GM23248 (cell line): Measurements from ENCODE around the gene COL28A1. TPM values are rescaled to one million over a fixed set of nuclear protein-coding genes. Genes with fewer than 3 reads are reported as not detected.

ENCODE experiments used
- DNase-seq: peaks from one replicate; pipeline ENCODE4 v3.0.0-alpha.2; 2015
- H2AFZ ChIP-seq: fragments of 200-600 bp; sonication (generic); 2 replicates; pipeline ENCODE4 v1.6.1; 2016; ENCODE audit warnings: antibody characterized with exemption
- H3F3A ChIP-seq: fragments of 200-600 bp; sonication (generic); 2 replicates; pipeline ENCODE4 v1.6.1; 2016; ENCODE audit warnings: mild to moderate bottlenecking, antibody characterized with exemption, mixed run types; ENCODE audit not compliant: insufficient read depth
- H3K27ac ChIP-seq: fragments of 200-600 bp; sonication (generic); 2 replicates; pipeline ENCODE4 v1.5.1; 2016; ENCODE audit warnings: mild to moderate bottlenecking
- H3K27me3 ChIP-seq: fragments of 200-600 bp; sonication (generic); replicated peaks from 2 replicates; pipeline ENCODE4 v1.6.1; 2016; ENCODE audit warnings: mild to moderate bottlenecking; ENCODE audit not compliant: insufficient read depth
- H3K36me3 ChIP-seq: fragments of 200-600 bp; sonication (generic); 2 replicates; pipeline ENCODE4 v1.6.1; 2016; ENCODE audit warnings: low read depth, mild to moderate bottlenecking
- H3K4me1 ChIP-seq: fragments of 200-600 bp; sonication (generic); 2 replicates; pipeline ENCODE4 v1.6.1; 2016; ENCODE audit warnings: mild to moderate bottlenecking; ENCODE audit not compliant: insufficient read depth
- H3K4me2 ChIP-seq: fragments of 200-600 bp; sonication (generic); one replicate; pipeline ENCODE4 v1.6.1; 2016; ENCODE audit warnings: mild to moderate bottlenecking; ENCODE audit not compliant: unreplicated experiment
- H3K4me3 ChIP-seq: fragments of 200-600 bp; sonication (generic); 2 replicates; pipeline ENCODE4 v1.5.1; 2016; ENCODE audit warnings: mild to moderate bottlenecking
- H3K79me2 ChIP-seq: fragments of 200-600 bp; sonication (generic); 2 replicates; pipeline ENCODE4 v1.6.1; 2016; ENCODE audit warnings: mild to moderate bottlenecking; ENCODE audit not compliant: insufficient read depth
- H3K9ac ChIP-seq: fragments of 200-600 bp; sonication (generic); 2 replicates; pipeline ENCODE4 v1.6.1; 2016; ENCODE audit warnings: mild to moderate bottlenecking
- H3K9me2 ChIP-seq: fragments of 200-600 bp; sonication (generic); 2 replicates; pipeline ENCODE4 v1.6.1; 2016; ENCODE audit warnings: mixed run types, mild to moderate bottlenecking, moderate library complexity; ENCODE audit not compliant: insufficient read depth
- H3K9me3 ChIP-seq: fragments of 200-600 bp; sonication (generic); one replicate; pipeline ENCODE4 v1.6.1; 2017; ENCODE audit warnings: low read depth
- H4K20me1 ChIP-seq: fragments of 200-600 bp; sonication (generic); 2 replicates; pipeline ENCODE4 v1.6.0; 2016; ENCODE audit not compliant: insufficient read depth
- EZH2 ChIP-seq: fragments of 200-600 bp; sonication (generic); IDR thresholded peaks from 2 replicates; pipeline ENCODE4 v1.6.1; 2018; ENCODE audit warnings: antibody characterized with exemption, mild to moderate bottlenecking; ENCODE audit not compliant: insufficient read depth, poor library complexity, severe bottlenecking
- EZH2phosphoT487 ChIP-seq: fragments of 200-600 bp; sonication (generic); IDR thresholded peaks from 2 replicates; pipeline ENCODE4 v1.6.1; 2018; ENCODE audit warnings: antibody characterized with exemption, moderate library complexity, mild to moderate bottlenecking, low read depth; ENCODE audit not compliant: insufficient read depth
- WGBS, 2 experiments: methylation state at CpG; one replicate each; pipeline ENCODE4 v1.1.6; 2015 to 2017; ENCODE audit warnings: low lambda C conversion rate in 2 of 2, low coverage in 1 of 2; ENCODE audit errors: missing lambda C conversion rate in 2 of 2; 5-methylcytosine and 5-hydroxymethylcytosine counted together
- in situ Hi-C: fragments of 300-500 bp; cut with MboI; formaldehyde crosslinking; loops from 2 replicates; pipeline ENCODE4 v1.15.0; 2020
- polyA plus RNA-seq: library from polyadenylated mRNA; unstranded; fragments of >200 nt; fragmentation: Nextera tagmentation; extraction: Ambion mirVana; gene quantifications from 2 replicates; pipeline ENCODE4 v1.2.1, GENCODE V29; 2016
- total RNA-seq: library from RNA; depleted of rRNA; stranded (reverse); fragments of >200 nt; shearing (Covaris generic); gene quantifications from 2 replicates; pipeline ENCODE4 v1.2.3, GENCODE V29; 2014

Gene COL28A1
- total and polyA plus RNA-seq, 2 experiments from 2014 or later: not detected

GRCh38 chr7:7529328-7529727, 6.3 kb downstream of the COL28A1 start:
- Histone ChIP-seq H3K9me3 (no peaks in the 10 kb centered on the region), H3K9me2 (no peaks in the 10 kb centered on the region), H3K4me1 (no peaks in the 10 kb centered on the region), H3K79me2 (no peaks in the 10 kb centered on the region), H3K9ac (no peak overlapping the region), H3K36me3 (no peaks in the 10 kb centered on the region), H3K27me3 (no peaks in the 10 kb centered on the region), H3K27ac (no peak overlapping the region), H3F3A (no peaks in the 10 kb centered on the region), H4K20me1 (no peaks in the 10 kb centered on the region), H3K4me2 (no peak overlapping the region), H2AFZ (no peak overlapping the region), H3K4me3 (no peak overlapping the region)
- in situ Hi-C loops: loop anchor here (25.0 kb wide), 1 partner anchor 567 kb away; no protein-coding TSS in a partner anchor
- TF ChIP-seq EZH2 (no peak), EZH2phosphoT487 (no peak)
- DNase-seq: no peak
- WGBS, 2 experiments: 94 to 95% methylated on average over 4 of the region's 4 CpGs

GRCh38 chr7:7527047-7527446, 8.6 kb downstream of the COL28A1 start:
- WGBS, 2 experiments: 92% methylated on average over 3 of the region's 3 CpGs
- in situ Hi-C loops: loop anchor here (25.0 kb wide), 1 partner anchor 565 kb away; no protein-coding TSS in a partner anchor
- no peak overlapping the region for H3K4me2 ChIP-seq

DNA sequence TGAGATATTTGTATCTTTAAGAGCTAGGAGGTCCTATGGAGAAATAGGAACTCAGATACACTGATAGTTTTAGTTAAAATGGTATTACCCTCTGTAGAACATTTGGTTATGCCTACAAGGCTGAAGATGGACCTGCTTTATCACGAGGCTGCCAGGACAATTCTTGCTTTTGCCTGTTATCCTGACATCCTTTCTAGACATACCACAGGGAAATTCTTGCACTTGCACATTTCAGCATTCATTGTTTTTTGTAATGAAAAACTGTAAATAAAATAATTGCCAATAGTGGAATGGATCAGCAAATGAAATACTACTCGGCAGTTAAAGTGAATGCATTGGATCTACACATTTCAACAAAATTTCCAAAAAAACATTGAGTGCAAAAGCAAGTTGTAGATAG, 9.7 kb downstream of the COL28A1 start:
- Histone ChIP-seq H3K27me3 (no peaks in the 10 kb centered on the region), H2AFZ (no peak overlapping the region), H4K20me1 (no peaks in the 10 kb centered on the region), H3K9me2 (no peaks in the 10 kb centered on the region), H3K4me3 (no peak overlapping the region), H3K9me3 (no peaks in the 10 kb centered on the region), H3F3A (no peaks in the 10 kb centered on the region), H3K79me2 (no peaks in the 10 kb centered on the region), H3K4me2 (no peak overlapping the region), H3K36me3 (no peaks in the 10 kb centered on the region), H3K27ac (no peak overlapping the region), H3K4me1 (no peaks in the 10 kb centered on the region), H3K9ac (no peak overlapping the region)
- in situ Hi-C loops: loop anchor here (25.0 kb wide), 1 partner anchor 564 kb away; no protein-coding TSS in a partner anchor
- TF ChIP-seq EZH2phosphoT487 (no peak), EZH2 (no peak)
- no peak for DNase-seq
- 90 to 95% methylated on average over 2 of the region's 2 CpGs for WGBS, 2 experiments

More at GRCh38 chr7:7527047-7527446, 8.6 kb downstream of the COL28A1 start:
- Histone ChIP-seq H3K9me2 (no peaks in the 10 kb centered on the region), H3K36me3 (no peaks in the 10 kb centered on the region), H3F3A (no peaks in the 10 kb centered on the region), H3K27ac (no peak overlapping the region), H3K4me1 (no peaks in the 10 kb centered on the region), H3K27me3 (no peaks in the 10 kb centered on the region), H3K4me3 (no peak overlapping the region), H2AFZ (no peak overlapping the region), H3K79me2 (no peaks in the 10 kb centered on the region), H3K9ac (no peak overlapping the region), H4K20me1 (no peaks in the 10 kb centered on the region), H3K9me3 (no peaks in the 10 kb centered on the region)
- no peak for DNase-seq
- TF ChIP-seq EZH2 (no peak), EZH2phosphoT487 (no peak)

DNA sequence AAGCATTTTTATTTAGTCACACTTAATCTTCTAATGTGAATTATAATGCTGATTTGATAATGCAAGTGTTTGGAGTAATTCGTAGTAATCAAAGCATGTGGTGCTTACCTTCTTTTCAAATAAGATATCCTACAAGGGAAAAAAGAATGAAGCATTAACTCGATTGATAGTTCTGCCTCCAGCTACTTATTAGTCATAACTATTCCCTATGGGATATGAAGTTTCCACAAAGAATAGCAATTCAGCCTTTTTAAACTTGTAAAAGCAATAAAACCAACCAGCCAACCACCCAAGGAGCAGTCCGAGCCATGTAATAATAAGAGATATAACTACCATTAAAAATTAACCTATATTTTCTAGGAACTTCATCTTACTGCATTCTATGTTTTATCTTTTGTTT, 11.6 kb downstream of the COL28A1 start:
- H3K27me3 ChIP-seq: no peaks in the 10 kb centered on the region
- no peak overlapping the region for H3K4me3 ChIP-seq
- no peak overlapping the region for H3K4me2 ChIP-seq
- H3K9ac ChIP-seq: no peak overlapping the region
- 49 to 57% methylated on average over 3 of the region's 3 CpGs for WGBS, 2 experiments
- in situ Hi-C loops: no loop called here
- no peaks in the 10 kb centered on the region for H3K36me3 ChIP-seq
- no peaks in the 10 kb centered on the region for H3F3A ChIP-seq
- no peak overlapping the region for H3K27ac ChIP-seq
- no peaks in the 10 kb centered on the region for H3K4me1 ChIP-seq
- H3K9me2 ChIP-seq: no peaks in the 10 kb centered on the region
- peak; percentile 41 for DNase-seq
- no peaks in the 10 kb centered on the region for H3K9me3 ChIP-seq
- H3K79me2 ChIP-seq: no peaks in the 10 kb centered on the region
- no peak for TF ChIP-seq EZH2phosphoT487
- TF ChIP-seq EZH2: no peak
- H4K20me1 ChIP-seq: no peaks in the 10 kb centered on the region
- no peak overlapping the region for H2AFZ ChIP-seq

- Histone ChIP-seq H3K36me3 (no peaks in the 10 kb centered on the region), H3F3A (no peaks in the 10 kb centered on the region), H3K4me1 (no peaks in the 10 kb centered on the region), H3K4me3 (no peak overlapping the region), H3K79me2 (no peaks in the 10 kb centered on the region), H3K9ac (no peak overlapping the region), H2AFZ (no peak overlapping the region), H3K9me3 (no peaks in the 10 kb centered on the region), H4K20me1 (no peaks in the 10 kb centered on the region), H3K9me2 (no peaks in the 10 kb centered on the region), H3K27me3 (no peaks in the 10 kb centered on the region), H3K4me2 (no peak overlapping the region), H3K27ac (no peak overlapping the region)
- TF ChIP-seq EZH2 (no peak), EZH2phosphoT487 (no peak)
- DNase-seq: peak; percentile 24
- 70 to 80% methylated on average over 3 of the region's 3 CpGs for WGBS, 2 experiments
- in situ Hi-C loops: no loop called here
Measured at GRCh38 chr7:7522421-7522820, 13.3 kb downstream of the COL28A1 start.
